Measurements from ENCODE around the gene EIF4B. TPM values are rescaled to one million over a fixed set of nuclear protein-coding genes. Genes with fewer than 3 reads are reported as not detected.

The EIF4B gene
- total and polyA plus RNA-seq, 9 of the 15 experiments (the other 6 are each of a cell fraction or from before 2014, with no cell fraction given), result 138 to 669 (median 552) TPM

GRCh38 chr12:53070877-53071492 is 64.7 kb downstream of the EIF4B start (continued):
- TF ChIP-seq HINFP (tag; conservative IDR thresholded peaks at IDR 0.05; ENCODE audit: low read depth) (no peak), FOXO4 (CRISPR knock-in tag; IDR thresholded peaks at IDR 0.05) (no peak), ZBTB12 (CRISPR knock-in tag; IDR thresholded peaks at IDR 0.05) (no peak), IRF1 (CRISPR knock-in tag; IDR thresholded peaks at IDR 0.05; ENCODE audit: borderline replicate concordance) (no peak), ARID3B (CRISPR knock-in tag; IDR thresholded peaks at IDR 0.05; ENCODE audit: borderline replicate concordance) (no peak), ZNF253 (CRISPR knock-in tag; conservative IDR thresholded peaks at IDR 0.05) (no peak), PHF21A (IDR thresholded peaks at IDR 0.05; ENCODE audit: borderline replicate concordance, low read depth) (no peak)
